ENCODE data around the gene DENND1A. TPM values are rescaled to one million over a fixed set of nuclear protein-coding genes. Genes with fewer than 3 reads are reported as not detected.

Gene DENND1A
- total and polyA plus RNA-seq, 2 of the 13 experiments (the other 11 are each of a cell fraction or from before 2014, with no cell fraction given): 14.8 to 30.1 TPM

- Histone ChIP-seq H4K20me1 (ENCODE audit: insufficient read depth, low read length) (no peaks in the 10 kb centered on the region), H3K36me3 (replicated peaks in 1 of 2; ENCODE audit: control insufficient read depth in 1 of 2, insufficient read depth in 2 of 2, low read length in 2 of 2) (peaks cover 5 to 16% of the 10 kb centered on the region in 2 experiments), H3K4me2 (ENCODE audit: low read depth, low read length) (no peak overlapping the region), H3K27me3 (ENCODE audit: control insufficient read depth in 1 of 2, insufficient read depth in 2 of 2, low read length in 2 of 2) (no peaks in the 10 kb centered on the region), H3K4me3 (replicated peaks in 1 of 3; ENCODE audit: insufficient read depth in 1 of 3, low read depth in 2 of 3, low read length in 3 of 3) (no peak overlapping the region), H2AFZ (ENCODE audit: low read length) (no peak overlapping the region), H3K4me1 (ENCODE audit: insufficient read depth, low read length) (peaks cover 16% of the 10 kb centered on the region), H3K79me2 (ENCODE audit: insufficient read depth, low read length) (no peaks in the 10 kb centered on the region), H3K9me3 (ENCODE audit: low read length) (no peaks in the 10 kb centered on the region), H3K9ac (ENCODE audit: insufficient read depth, low read depth, low read length) (no peak overlapping the region), H3K27ac (ENCODE audit: extremely low read length, insufficient read depth, low read length) (no peak overlapping the region)
- DNase-seq (ENCODE audit: low spot score) (no peak), ATAC-seq (no peak), FAIRE-seq (no peak)
- no peak for TF ChIP-seq NFATC3 (CRISPR knock-in tag; IDR thresholded peaks at IDR 0.05)
- TF ChIP-seq NFKBIZ (CRISPR knock-in tag; IDR thresholded peaks at IDR 0.05): no peak
- no peak for TF ChIP-seq NFE2L1 (CRISPR knock-in tag; IDR thresholded peaks at IDR 0.05; ENCODE audit: borderline replicate concordance)
- TF ChIP-seq ZNF513 (CRISPR knock-in tag; conservative IDR thresholded peaks at IDR 0.05): no peak
- no peak for TF ChIP-seq E2F2 (CRISPR knock-in tag; IDR thresholded peaks at IDR 0.05; ENCODE audit: borderline replicate concordance)
- no peak for TF ChIP-seq ZFP62 (CRISPR knock-in tag; IDR thresholded peaks at IDR 0.05)
- TF ChIP-seq KAT8 (CRISPR knock-in tag; IDR thresholded peaks at IDR 0.05): no peak
- TF ChIP-seq ZNF761 (CRISPR knock-in tag; conservative IDR thresholded peaks at IDR 0.05): no peak
- no peak for TF ChIP-seq ZNF451 (CRISPR knock-in tag; IDR thresholded peaks at IDR 0.05)
- TF ChIP-seq TGIF2 (CRISPR knock-in tag; IDR thresholded peaks at IDR 0.05): no peak
- TF ChIP-seq POLR2G (IDR thresholded peaks at IDR 0.05; ENCODE audit: low read depth, low read length): no peak
- TF ChIP-seq ZNF672 (CRISPR knock-in tag; IDR thresholded peaks at IDR 0.05): no peak
- TF ChIP-seq EP300 (IDR thresholded peaks at IDR 0.05; ENCODE audit: low read depth in 2 of 2, low read length in 2 of 2): no peak
- TF ChIP-seq EP300 (CRISPR knock-in tag; IDR thresholded peaks at IDR 0.05; ENCODE audit: borderline replicate concordance): no peak
- TF ChIP-seq ZNF234 (CRISPR knock-in tag; conservative IDR thresholded peaks at IDR 0.05): no peak
- WGBS (ENCODE audit: low lambda C conversion rate): 100% methylated on average over 1 of the region's 1 CpG
- intact Hi-C loops (cut with micrococcal nuclease; ENCODE audit: unreplicated experiment): no loop called here
- POLR2A ChIA-PET: no interaction called here
- CTCF ChIA-PET (ENCODE audit: low intra/inter-chr PET ratio, low total read pairs): no interaction called here
- no TSS peak for BruUV-seq (replicated peaks)
- in situ Hi-C loops (cut with HindIII; ENCODE audit: extremely low pct_ligation_motif_present, low pct_unique_long_range_greater_than_20kb): no loop called here
Observed at GRCh38 chr9:123564652-123565051, 365.3 kb downstream of the DENND1A start.
